Heart left ventricle (tissue), 13 donors: ENCODE results near the gene SYDE2.

Experiments
- CTCF ChIP-seq, 12 donors: fragments of 200-600 bp; sonication (generic) in 4 of 12; IDR thresholded peaks; one replicate each; pipeline versions ENCODE4 v1.5.0 to v1.8.0; 2018 to 2022; ENCODE audit warnings: antibody characterized with exemption in 12 of 12, mild to moderate bottlenecking in 5 of 12
- POLR2A ChIP-seq, 2 donors: fragments of 450-650 bp; IDR thresholded peaks; one replicate each; pipeline ENCODE4 v1.6.1; 2017; ENCODE audit warnings: antibody characterized with exemption in 2 of 2, mild to moderate bottlenecking in 2 of 2, moderate library complexity in 2 of 2
- donor health status: ischemic (EF 13 %, LVEDD 7.1; RV severe dilation, severe dysfunction).
- donor health status: DM: no; HTN: yes; CAD: no.
- donor health status: DM: no; HTN: no; CAD: no.
- donor health status: ischemic (EF 25% LVEDD 6.9; RV normal size, moderate dysfunction).
- donor health status: ischemic (EF 25% LVEDD 5.7; RV mildly dilated, moderate dysfunction).
- donor health status: ischemic (EF 35%, LVEDD 5.7; RV mildly dilated, moderate dysfunction).
- donor health status: nonischemic (EF 11% LVEDD 7.7; RV severe dilation, severe dysfunction).
- donor health status: DM: yes; HTN: yes; CAD: no.
- donor health status: PGD.
- donor health status: ischemic (EF 29% LVEDD 5.4; RV normal size, mild dysfunction).
- donor health status: nonischemic (EF 23%, LVEDD 6.1; RV moderate dilation, normal function).

GRCh38 chr1:85157436-85157835 is 43.4 kb downstream of the SYDE2 start:
- TF ChIP-seq CTCF (IDR thresholded peaks at IDR 0.05) = no peak
- TF ChIP-seq POLR2A (IDR thresholded peaks at IDR 0.05) = no peak
